B cell (primary cell): Measurements from ENCODE around the gene NKX2-3. TPM values are rescaled to one million over a fixed set of nuclear protein-coding genes. Genes with fewer than 3 reads are reported as not detected.

Experiments
- ATAC-seq: fragments of 200-7000 bp; cut with Tn5 transposase; one replicate; pipeline ENCODE4 v1.10.0; 2021; ENCODE audit warnings: low read depth, mild to moderate bottlenecking, moderate number of reproducible peaks, moderate library complexity
- CTCF ChIA-PET: fragments of 350-600 bp; sonication (Branson Sonifier 250); formaldehyde crosslinking; loops from one replicate; lab custom pipeline; 2021; ENCODE audit warnings: antibody characterized with exemption, inconsistent platforms; lab: Charles Lee
- POLR2A ChIA-PET: fragments of 350-600 bp; sonication (Branson Sonifier 250); formaldehyde crosslinking; loops from one replicate; lab custom pipeline; 2021; ENCODE audit warnings: antibody characterized with exemption; lab: Charles Lee
- DNase-seq: peaks from one replicate; pipeline ENCODE4 v3.0.0; 2013
- H2AFZ ChIP-seq: 2 replicates; pipeline ENCODE4 v1.6.1; 2012; ENCODE audit warnings: mild to moderate bottlenecking, low read depth, low read length; ENCODE audit not compliant: insufficient read depth, poor library complexity, severe bottlenecking
- H3K27ac ChIP-seq, 2 donors: 1 replicate in 1 of 2; 2 replicates in 1 of 2; pipeline ENCODE4 v1.5.1; 2012 to 2013; ENCODE audit warnings: low read length in 2 of 2, mild to moderate bottlenecking in 2 of 2, moderate library complexity in 1 of 2
- H3K27me3 ChIP-seq, 4 experiments: fragments of 200-600 bp in 1 of 4; sonication (generic) in 1 of 4; replicated peaks in 1 of 4; 1 replicate in 2 of 4; 2 replicates in 2 of 4; pipeline versions ENCODE4 v1.6.1 to v1.7.0; 2013 to 2016; ENCODE audit warnings: low read length in 3 of 4, mild to moderate bottlenecking in 2 of 4, mixed read lengths in 1 of 4, moderate library complexity in 1 of 4; ENCODE audit not compliant: insufficient read depth in 4 of 4, control insufficient read depth in 3 of 4; ENCODE audit errors: control extremely low read depth in 1 of 4
- H3K36me3 ChIP-seq, 2 experiments: replicated peaks in 1 of 2; 1 replicate in 1 of 2; 2 replicates in 1 of 2; pipeline versions ENCODE4 v1.6.1 to v1.7.1; 2013; ENCODE audit warnings: low read length in 1 of 2; ENCODE audit not compliant: insufficient read depth in 2 of 2, control insufficient read depth in 1 of 2; ENCODE audit errors: control extremely low read depth in 1 of 2, extremely low read depth in 1 of 2
- H3K4me1 ChIP-seq, 2 donors: fragments of 200-600 bp in 1 of 2; sonication (generic) in 1 of 2; 1 replicate in 1 of 2; 2 replicates in 1 of 2; pipeline versions ENCODE4 v1.5.1 to v1.6.1; 2013 to 2017; ENCODE audit warnings: low read length in 2 of 2; ENCODE audit not compliant: control insufficient read depth in 2 of 2, insufficient read depth in 2 of 2
- H3K4me2 ChIP-seq: replicated peaks from 2 replicates; pipeline ENCODE3; 2012; ENCODE audit warnings: mild to moderate bottlenecking, low read depth, low read length; ENCODE audit not compliant: poor library complexity, severe bottlenecking
- H3K4me3 ChIP-seq, 5 experiments: fragments of 200-600 bp in 1 of 5; sonication (generic) in 1 of 5; 1 replicate in 3 of 5; 2 replicates in 2 of 5; pipeline versions ENCODE4 v1.5.1 to v1.7.0; 2011 to 2016; ENCODE audit warnings: low read length in 4 of 5, mild to moderate bottlenecking in 4 of 5, low read depth in 2 of 5, control low read depth in 1 of 5, moderate library complexity in 1 of 5; ENCODE audit not compliant: insufficient read depth in 1 of 5; ENCODE audit errors: control extremely low read depth in 1 of 5, extremely low read depth in 1 of 5
- H3K79me2 ChIP-seq: fragments of 200-600 bp; sonication (generic); one replicate; pipeline ENCODE4 v1.6.0; 2016; ENCODE audit warnings: low read length; ENCODE audit not compliant: control insufficient read depth, insufficient read depth
- H3K9ac ChIP-seq: fragments of 200-600 bp; sonication (generic); 2 replicates; pipeline ENCODE4 v1.6.1; 2017; ENCODE audit warnings: mild to moderate bottlenecking, low read length, moderate library complexity
- H3K9me3 ChIP-seq, 3 donors: one replicate each; pipeline versions ENCODE4 v1.6.1 to v1.7.1; 2013; ENCODE audit warnings: low read length in 2 of 3; ENCODE audit not compliant: control insufficient read depth in 2 of 3, insufficient read depth in 1 of 3; ENCODE audit errors: control extremely low read depth in 1 of 3
- H4K20me1 ChIP-seq: 2 replicates; pipeline ENCODE4 v1.6.0; 2012; ENCODE audit warnings: mild to moderate bottlenecking, low read length; ENCODE audit not compliant: insufficient read depth, control insufficient read depth, poor library complexity, severe bottlenecking
- H3K27ac Mint-ChIP-seq: one replicate; pipeline ENCODE4 v1.8.0; 2021; ENCODE audit warnings: mixed read lengths
- H3K27me3 Mint-ChIP-seq: one replicate; pipeline ENCODE4 v1.8.0; 2021; ENCODE audit warnings: mixed read lengths
- H3K4me1 Mint-ChIP-seq: one replicate; pipeline ENCODE4 v1.8.0; 2021; ENCODE audit warnings: mixed read lengths
- H3K4me3 Mint-ChIP-seq: one replicate; pipeline ENCODE4 v1.8.0; 2021; ENCODE audit warnings: mixed read lengths
- H3K9me3 Mint-ChIP-seq: one replicate; pipeline ENCODE4 v1.8.0; 2022; ENCODE audit warnings: mixed read lengths; ENCODE audit not compliant: insufficient read depth
- CTCF ChIP-seq: fragments of 200-600 bp; IDR thresholded peaks from one replicate; pipeline ENCODE4 v1.8.0; 2022; ENCODE audit warnings: antibody characterized with exemption, mild to moderate bottlenecking
- EZH2 ChIP-seq: IDR thresholded peaks from 2 replicates; pipeline ENCODE4 v1.6.1; 2012; ENCODE audit warnings: borderline replicate concordance, low read depth, mild to moderate bottlenecking, moderate library complexity, low read length; ENCODE audit not compliant: insufficient read depth, poor library complexity, severe bottlenecking
- WGBS: methylation state at CpG from one replicate; pipeline ENCODE4 v1.1.5; 2013; ENCODE audit warnings: missing lambda C conversion rate; ENCODE audit not compliant: insufficient coverage; 5-methylcytosine and 5-hydroxymethylcytosine counted together
- intact Hi-C: fragments of 100-400 bp; cut with micrococcal nuclease; formaldehyde crosslinking; loops from one replicate; pipeline ENCODE4 v1.10.0; 2022
- polyA plus RNA-seq: library from polyadenylated mRNA; depleted of rRNA; stranded (reverse); fragments of >200 nt; gene quantifications from 2 replicates; pipeline ENCODE4 v1.2.3, GENCODE V29; 2012
- total RNA-seq, 2 donors: library from RNA; stranded (reverse); fragments of 120-200 nt in 1 of 2; gene quantifications; 1 replicate in 1 of 2; 2 replicates in 1 of 2; pipeline versions ENCODE4 v1.2.3 to v1.2.4, GENCODE V29; 2013 to 2022

Gene NKX2-3
- total and polyA plus RNA-seq, 2 donors (not counting 1 experiment from before 2014, with no cell fraction given): not detected

DNA sequence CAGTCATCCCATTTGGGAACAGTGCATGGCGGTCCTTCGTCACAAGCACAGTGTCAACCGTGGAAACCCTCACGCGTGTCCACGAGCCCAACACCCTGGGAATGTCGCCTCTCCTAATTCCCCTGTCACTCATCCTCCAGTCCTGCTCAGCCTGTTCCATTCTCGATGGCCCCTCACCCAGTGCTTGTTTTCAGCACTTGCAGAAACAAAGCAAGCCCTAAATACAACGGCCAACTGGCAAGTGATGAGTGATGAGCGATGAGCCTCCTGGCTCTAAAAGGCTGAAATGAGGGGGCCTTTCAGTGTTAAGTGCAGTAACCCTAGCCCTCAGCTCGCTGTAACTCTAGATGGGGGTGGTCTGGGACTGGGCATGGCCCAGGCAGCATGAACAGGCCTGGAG lies 22.6 kb downstream of the NKX2-3 start:
- Histone ChIP-seq H3K9ac (no peak overlapping the region), H3K27ac (no peak overlapping the region), H3K9me3 (no peaks in the 10 kb centered on the region), H4K20me1 (no peaks in the 10 kb centered on the region), H3K4me2 (no peak overlapping the region), H3K4me1 (peaks cover 0 to under 1% of the 10 kb centered on the region in 2 donors), H3K4me3 (no peak overlapping the region), H2AFZ (no peak overlapping the region), H3K36me3 (no peaks in the 10 kb centered on the region), H3K79me2 (no peaks in the 10 kb centered on the region), H3K27me3 (peaks cover 0 to 31% (median 12%) of the 10 kb centered on the region in 4 experiments)
- POLR2A ChIA-PET: no interaction called here
- ATAC-seq (no peak), DNase-seq (no peak)
- intact Hi-C loops: no loop called here
- Mint-ChIP-seq H3K27me3 (peaks cover 37% of the 10 kb centered on the region), H3K27ac (no peak overlapping the region), H3K4me1 (peaks cover 4% of the 10 kb centered on the region), H3K9me3 (no peaks in the 10 kb centered on the region), H3K4me3 (no peak overlapping the region)
- WGBS: 82% methylated on average over 10 of the region's 11 CpGs
- TF ChIP-seq EZH2: no peak
- CTCF ChIA-PET: interaction anchor here (1.4 to 12.0 kb wide), 2 partner anchors 60 to 155 kb away, joined by 5 to 353 read pairs; partner anchors contain the start of gene SLC25A28

GRCh38 chr10:99555825-99556523 lies 23.2 kb downstream of the NKX2-3 start:
- Mint-ChIP-seq H3K4me3 (no peak overlapping the region), H3K4me1 (peaks cover 10% of the 10 kb centered on the region), H3K9me3 (no peaks in the 10 kb centered on the region), H3K27me3 (peaks cover 33% of the 10 kb centered on the region), H3K27ac (no peak overlapping the region)
- Histone ChIP-seq H3K4me2 (no peak overlapping the region), H3K27ac (no peak overlapping the region), H3K36me3 (no peaks in the 10 kb centered on the region), H2AFZ (no peak overlapping the region), H3K79me2 (no peaks in the 10 kb centered on the region), H3K9me3 (no peaks in the 10 kb centered on the region), H4K20me1 (no peaks in the 10 kb centered on the region), H3K4me1 (peaks cover 0 to 4% of the 10 kb centered on the region in 2 donors), H3K9ac (no peak overlapping the region), H3K27me3 (peaks cover 0 to 30% (median 11%) of the 10 kb centered on the region in 4 experiments), H3K4me3 (no peak overlapping the region)
- WGBS: 33% methylated on average over 1 of the region's 6 CpGs
- ChIA-PET POLR2A (no interaction called here), CTCF (interaction anchor here (1.4 to 12.0 kb wide), 2 partner anchors 60 to 155 kb away, joined by 5 to 353 read pairs; partner anchors contain the start of gene SLC25A28)
- no peak for DNase-seq
- ATAC-seq: no peak
- intact Hi-C loops: no loop called here
- no peak for TF ChIP-seq EZH2
- TF ChIP-seq CTCF: no peak
